Smooth muscle cell of trachea (primary cell): Measurements from ENCODE around the gene STX3. TPM values are rescaled to one million over a fixed set of nuclear protein-coding genes. Genes with fewer than 3 reads are reported as not detected.

Experiments
- total RNA-seq: library from RNA; depleted of rRNA; stranded (reverse); fragments of >200 nt; gene quantifications from 2 replicates; pipeline ENCODE4 v1.2.1, GENCODE V29; 2014

Gene STX3
- 19.0 and 20.2 TPM in 2 replicates for total RNA-seq

DNA sequence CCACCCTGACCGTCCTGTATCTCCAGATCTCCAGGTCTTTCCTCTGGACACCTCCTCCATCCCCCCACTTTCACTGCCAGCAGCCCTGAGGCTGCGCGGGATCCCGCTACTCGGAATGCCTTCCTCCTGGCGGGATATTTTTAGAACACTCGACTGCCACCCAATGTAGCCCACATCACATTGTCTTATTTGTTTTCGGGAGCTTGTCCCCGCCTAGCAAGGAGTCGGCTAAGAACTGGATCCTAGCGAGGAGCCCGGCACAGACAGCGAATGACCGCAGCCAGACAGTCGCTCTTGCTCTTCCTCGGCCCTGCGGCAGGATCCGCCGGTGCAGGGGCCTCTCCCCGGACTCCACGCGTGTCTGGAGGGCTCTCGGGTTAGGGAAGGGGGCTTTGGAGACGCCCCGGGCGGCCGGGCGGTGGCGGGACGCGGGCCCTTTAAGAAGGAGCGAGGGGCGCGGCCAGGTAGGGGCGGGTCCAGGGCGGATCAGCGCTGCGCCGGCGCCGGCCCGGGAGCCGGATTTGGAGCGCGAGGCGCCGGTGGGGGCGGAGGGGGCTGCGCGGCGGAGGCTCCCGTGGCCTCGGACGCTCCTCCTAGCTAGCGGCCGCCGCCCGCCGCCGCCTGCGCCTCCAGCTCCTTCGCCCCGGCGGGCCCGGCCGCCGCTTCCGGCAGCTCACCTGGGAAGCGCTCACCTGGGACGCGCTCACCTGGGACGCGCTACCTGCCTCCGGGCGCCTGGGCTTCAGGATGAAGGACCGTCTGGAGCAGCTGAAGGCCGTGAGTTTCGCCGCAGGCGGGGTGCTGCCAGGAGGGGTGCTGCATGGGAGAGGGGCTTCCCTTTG, at the start of gene STX3:
Gene STX3 (plus strand): TSS at position 518 of the 842 bp plus-strand sequence. CDS start 230 bp downstream, at position 748.

DNA sequence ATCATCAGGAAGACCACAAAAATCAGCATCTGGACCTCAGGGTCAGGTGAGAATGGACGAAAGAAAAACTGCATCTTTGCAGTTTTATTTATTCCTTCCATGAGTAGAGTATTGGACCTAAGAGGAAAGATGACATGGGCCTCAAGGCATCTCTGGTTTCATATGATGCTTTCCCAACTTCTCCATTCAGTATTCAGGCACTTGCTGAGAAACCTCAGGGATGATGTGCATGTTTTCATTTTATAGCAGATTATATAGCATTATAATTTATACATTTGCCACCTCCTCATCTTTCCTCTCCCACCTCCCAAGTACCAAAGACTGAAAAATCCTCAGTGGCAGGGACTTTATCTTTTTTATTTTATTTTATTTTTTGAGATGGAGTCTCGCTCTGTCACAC, 41.4 kb upstream of the STX3 start, which contains the start of gene OR10V1:
Gene OR10V1 (minus strand): TSS at position 101 of the 400 bp plus-strand sequence. CDS start 0 bp downstream, at position 101.

GRCh38 chr11:59810189-59810910, 55.2 kb downstream of the STX3 start, which contains the start of gene MRPL16:
MRPL16 (minus strand) TSS chr11:59810778; CDS start chr11:59810658, 120 bp downstream.

GRCh38 chr11:59845399-59845798, 90.2 kb downstream of the STX3 start, which contains the start of gene CBLIF:
CBLIF (minus strand) TSS chr11:59845499; CDS start chr11:59845453, 46 bp downstream.

Other genes with a start within 250 kb of the STX3 start
- not detected in 2 replicates for gene OR4D9, start 243.8 kb upstream of the STX3 start, total RNA-seq
- gene OSBP, start 139.6 kb upstream of the STX3 start, total RNA-seq: 34.4 and 50.2 TPM in 2 replicates
- 8.4 and 11.6 TPM in 2 replicates for gene PATL1, start 86.3 kb upstream of the STX3 start, total RNA-seq
- gene OR10V1, start 41.5 kb upstream of the STX3 start, total RNA-seq: not detected in 2 replicates
- gene MRPL16, start 55.4 kb downstream of the STX3 start, total RNA-seq: 35.7 and 52.7 TPM in 2 replicates
- gene CBLIF, start 90.1 kb downstream of the STX3 start, total RNA-seq: not detected in 2 replicates
- gene TCN1, start 111.1 kb downstream of the STX3 start, total RNA-seq: not detected in 2 replicates
- gene OOSP3, start 123.4 kb downstream of the STX3 start, total RNA-seq: not detected in 2 replicates
- not detected in 2 replicates for gene OOSP1, start 183.1 kb downstream of the STX3 start, total RNA-seq
- not detected in 2 replicates for gene OOSP4A, start 208.7 kb downstream of the STX3 start, total RNA-seq